Smooth muscle cell (in vitro differentiated cells): ENCODE measurements around the gene DUSP28. TPM values are rescaled to one million over a fixed set of nuclear protein-coding genes. Genes with fewer than 3 reads are reported as not detected.

Source experiments
- DNase-seq: peaks from one replicate; lab custom pipeline; 2025; ENCODE audit not compliant: unreplicated experiment; lab: John Stamatoyannopoulos, UW
- H2AFZ ChIP-seq: fragments of 200-600 bp; sonication (generic); 2 replicates; pipeline ENCODE4 v1.6.0; 2016; ENCODE audit warnings: antibody characterized with exemption, low read depth, mild to moderate bottlenecking
- H3F3A ChIP-seq: fragments of 200-600 bp; sonication (generic); 2 replicates; pipeline ENCODE4 v1.6.0; 2017; ENCODE audit warnings: antibody characterized with exemption, low read depth
- H3K27ac ChIP-seq: fragments of 200-600 bp; sonication (generic); 2 replicates; pipeline ENCODE4 v1.5.1; 2016; ENCODE audit warnings: low read depth, mild to moderate bottlenecking
- H3K27me3 ChIP-seq: fragments of 200-600 bp; sonication (generic); 2 replicates; pipeline ENCODE4 v1.6.1; 2016; ENCODE audit warnings: low read depth, mild to moderate bottlenecking
- H3K36me3 ChIP-seq: fragments of 200-600 bp; sonication (generic); 2 replicates; pipeline ENCODE4 v1.5.1; 2016; ENCODE audit warnings: low read depth
- H3K4me1 ChIP-seq: fragments of 200-600 bp; sonication (generic); 2 replicates; pipeline ENCODE4 v1.5.1; 2016; ENCODE audit warnings: low read depth
- H3K4me2 ChIP-seq: fragments of 200-600 bp; sonication (generic); 2 replicates; pipeline ENCODE4 v1.6.0; 2016; ENCODE audit warnings: mild to moderate bottlenecking
- H3K4me3 ChIP-seq: fragments of 200-600 bp; sonication (generic); 2 replicates; pipeline ENCODE4 v1.5.1; 2016; ENCODE audit warnings: mild to moderate bottlenecking
- H3K79me2 ChIP-seq: fragments of 200-600 bp; sonication (generic); 2 replicates; pipeline ENCODE4 v1.6.0; 2016; ENCODE audit warnings: low read depth, mild to moderate bottlenecking
- H3K9ac ChIP-seq: fragments of 200-600 bp; sonication (generic); 2 replicates; pipeline ENCODE4 v1.6.0; 2016; ENCODE audit warnings: low read depth
- H3K9me3 ChIP-seq: fragments of 200-600 bp; sonication (generic); replicated peaks from 2 replicates; pipeline ENCODE4 v1.5.1; 2016; ENCODE audit warnings: low read depth
- H4K20me1 ChIP-seq: fragments of 200-600 bp; sonication (generic); 2 replicates; pipeline ENCODE4 v1.6.0; 2016; ENCODE audit warnings: low read depth
- CTCF ChIP-seq: fragments of 200-600 bp; sonication (generic); IDR thresholded peaks from 2 replicates; pipeline ENCODE4 v1.5.1; 2017; ENCODE audit warnings: borderline replicate concordance, mild to moderate bottlenecking, antibody characterized with exemption; ENCODE audit not compliant: insufficient read depth, poor library complexity, severe bottlenecking
- WGBS: methylation state at CpG from one replicate; pipeline ENCODE4 v1.1.7; 2016; ENCODE audit warnings: low lambda C conversion rate; 5-methylcytosine and 5-hydroxymethylcytosine counted together
- polyA plus RNA-seq: library from polyadenylated mRNA; unstranded; fragments of >200 nt; fragmentation: Nextera tagmentation; extraction: Ambion mirVana; gene quantifications from 2 replicates; pipeline ENCODE4 v1.2.1, GENCODE V29; 2016
- total RNA-seq: library from RNA; depleted of rRNA; stranded (reverse); fragments of >200 nt; gene quantifications from 2 replicates; pipeline ENCODE4 v1.2.3, GENCODE V29; 2014

Gene DUSP28
- total and polyA plus RNA-seq, 2 experiments from 2014 or later, result 2.2 to 6.4 TPM

DNA sequence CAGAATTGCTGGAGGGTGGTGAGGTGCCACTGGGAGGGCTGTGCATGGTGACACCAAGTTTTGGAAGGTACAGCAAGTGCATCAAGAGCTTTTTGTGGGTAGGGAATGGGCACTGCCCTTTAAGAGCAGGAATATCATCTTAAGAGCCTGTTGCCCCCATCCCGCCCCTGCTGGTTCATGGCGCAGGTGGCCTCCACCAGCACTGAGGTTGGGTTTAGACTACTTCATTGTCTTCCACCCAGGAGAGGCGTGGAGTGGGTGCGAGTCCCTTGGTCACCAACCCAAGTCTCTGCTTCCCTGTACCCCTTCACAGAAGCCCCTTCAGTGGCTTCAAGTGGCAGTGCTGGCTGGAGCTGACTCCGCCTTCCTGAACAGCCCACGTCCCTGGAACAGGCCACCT, 15.9 kb downstream of the DUSP28 start:
- no peak for TF ChIP-seq CTCF
- WGBS, result 74% methylated on average over 6 of the region's 6 CpGs
- no peak overlapping the region for H3K4me3 ChIP-seq
- H3K4me1 ChIP-seq, result no peaks in the 10 kb centered on the region
- H3K9me3 ChIP-seq, result no peaks in the 10 kb centered on the region
- H3K9ac ChIP-seq, result no peak overlapping the region
- H3K27ac ChIP-seq, result no peak overlapping the region
- H3F3A ChIP-seq, result peaks cover 11% of the 10 kb centered on the region
- no peak overlapping the region for H2AFZ ChIP-seq
- H3K27me3 ChIP-seq, result no peaks in the 10 kb centered on the region
- H3K36me3 ChIP-seq, result no peaks in the 10 kb centered on the region
- DNase-seq, result no peak
- peaks cover 45% of the 10 kb centered on the region for H4K20me1 ChIP-seq
- H3K4me2 ChIP-seq, result no peak overlapping the region
- H3K79me2 ChIP-seq, result no peaks in the 10 kb centered on the region

DNA sequence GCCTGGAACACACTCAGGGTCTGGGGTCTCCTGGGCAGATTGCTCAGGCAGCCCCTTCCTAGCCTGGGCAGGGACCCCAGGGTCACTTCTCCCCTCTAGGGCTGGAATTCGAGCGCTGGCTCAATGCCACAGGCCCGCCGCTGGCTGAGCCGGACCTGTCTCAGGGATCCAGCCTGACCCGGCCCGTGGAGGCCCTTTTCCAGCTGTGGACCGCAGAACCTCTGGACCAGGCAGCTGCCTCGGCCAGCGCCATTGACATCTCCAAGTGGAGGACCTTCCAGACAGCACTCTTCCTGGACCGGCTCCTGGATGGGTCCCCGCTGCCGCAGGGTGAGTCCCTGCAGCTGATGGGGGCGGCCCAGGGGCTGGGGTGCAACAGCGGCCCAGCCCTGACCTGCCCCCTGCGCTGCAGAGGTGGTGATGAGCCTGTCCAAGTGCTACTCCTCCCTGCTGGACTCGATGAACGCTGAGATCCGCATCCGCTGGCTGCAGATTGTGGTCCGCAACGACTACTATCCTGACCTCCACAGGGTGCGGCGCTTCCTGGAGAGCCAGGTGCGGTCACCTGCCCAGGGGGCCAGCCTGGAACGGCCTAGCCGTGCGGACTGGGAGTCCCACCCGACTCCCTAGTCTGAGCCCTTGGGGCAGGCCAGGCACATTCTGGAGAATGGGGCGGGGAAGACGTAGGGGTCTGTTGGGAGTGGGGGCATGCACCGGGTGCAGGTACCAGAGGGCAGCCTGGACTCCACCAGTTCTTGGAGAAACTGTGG, 16.5 kb downstream of the DUSP28 start:
- Histone ChIP-seq H4K20me1 (peaks cover 50% of the 10 kb centered on the region), H3F3A (peaks cover 15% of the 10 kb centered on the region), H3K4me2 (no peak overlapping the region), H3K36me3 (no peaks in the 10 kb centered on the region), H3K27me3 (no peaks in the 10 kb centered on the region), H2AFZ (no peak overlapping the region), H3K9ac (no peak overlapping the region), H3K4me1 (no peaks in the 10 kb centered on the region), H3K4me3 (no peak overlapping the region), H3K27ac (no peak overlapping the region), H3K79me2 (peaks cover 5% of the 10 kb centered on the region), H3K9me3 (no peaks in the 10 kb centered on the region)
- DNase-seq, result no peak
- WGBS, result 99% methylated on average over 28 of the region's 32 CpGs
- no peak for TF ChIP-seq CTCF

DNA sequence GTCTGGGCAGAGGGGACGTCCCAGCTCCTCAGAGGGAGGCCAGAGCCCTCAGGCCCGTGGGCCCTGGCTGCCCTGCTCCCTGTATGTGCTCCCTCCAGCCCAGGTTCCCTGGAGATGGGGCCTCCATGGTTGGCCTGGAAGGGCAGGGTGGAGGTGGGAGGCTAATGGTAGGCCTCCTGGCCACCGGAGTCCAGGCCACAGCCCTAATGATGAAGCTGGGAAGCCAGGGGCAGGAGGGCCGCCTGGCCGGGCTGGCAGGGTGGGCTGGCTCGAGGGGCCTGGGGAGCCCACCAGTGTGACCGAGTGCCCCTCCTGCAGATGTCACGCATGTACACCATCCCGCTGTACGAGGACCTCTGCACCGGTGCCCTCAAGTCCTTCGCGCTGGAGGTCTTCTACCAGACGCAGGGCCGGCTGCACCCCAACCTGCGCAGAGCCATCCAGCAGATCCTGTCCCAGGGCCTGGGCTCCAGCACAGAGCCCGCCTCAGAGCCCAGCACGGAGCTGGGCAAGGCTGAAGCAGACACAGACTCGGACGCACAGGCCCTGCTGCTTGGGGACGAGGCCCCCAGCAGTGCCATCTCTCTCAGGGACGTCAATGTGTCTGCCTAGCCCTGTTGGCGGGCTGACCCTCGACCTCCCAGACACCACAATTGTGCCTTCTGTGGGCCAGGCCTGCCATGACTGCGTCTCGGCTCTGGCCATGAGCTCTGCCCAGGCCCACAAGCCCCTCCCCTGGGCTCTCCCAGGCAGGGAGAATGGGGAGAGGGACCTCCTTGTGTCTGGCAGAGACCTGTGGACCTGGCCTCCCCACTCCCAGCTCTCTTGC, 17.3 kb downstream of the DUSP28 start:
- Histone ChIP-seq H3K4me3 (no peak overlapping the region), H3K36me3 (no peaks in the 10 kb centered on the region), H3K4me1 (no peaks in the 10 kb centered on the region), H3K9me3 (no peaks in the 10 kb centered on the region), H3K4me2 (no peak overlapping the region), H3K27ac (no peak overlapping the region), H3K79me2 (peaks cover 12% of the 10 kb centered on the region), H3K27me3 (no peaks in the 10 kb centered on the region), H3K9ac (no peak overlapping the region), H4K20me1 (peaks cover 54% of the 10 kb centered on the region), H3F3A (peaks cover 15% of the 10 kb centered on the region), H2AFZ (no peak overlapping the region)
- WGBS, result 95% methylated on average over 22 of the region's 26 CpGs
- DNase-seq, result no peak
- TF ChIP-seq CTCF, result no peak

- no peak for TF ChIP-seq CTCF
- no peak overlapping the region for H3K4me3 ChIP-seq
- 97% methylated on average over 9 of the region's 9 CpGs for WGBS
- no peak overlapping the region for H3K27ac ChIP-seq
- no peaks in the 10 kb centered on the region for H3K36me3 ChIP-seq
- H3K27me3 ChIP-seq, result no peaks in the 10 kb centered on the region
- peaks cover 15% of the 10 kb centered on the region for H3F3A ChIP-seq
- H4K20me1 ChIP-seq, result peaks cover 60% of the 10 kb centered on the region
- H2AFZ ChIP-seq, result no peak overlapping the region
- H3K4me2 ChIP-seq, result no peak overlapping the region
- H3K79me2 ChIP-seq, result peaks cover 18% of the 10 kb centered on the region
- no peak for DNase-seq
- no peaks in the 10 kb centered on the region for H3K4me1 ChIP-seq
- H3K9me3 ChIP-seq, result no peaks in the 10 kb centered on the region
- no peak overlapping the region for H3K9ac ChIP-seq
Observed at GRCh38 chr2:240578110-240578450, 17.9 kb downstream of the DUSP28 start.
